Spleen (tissue), 11 donors: ENCODE results near the gene TP53. TPM values are rescaled to one million over a fixed set of nuclear protein-coding genes. Genes with fewer than 3 reads are reported as not detected.
A peak's percentile ranks its signal among the peaks of the same experiment; 100 is the strongest.

Experiments
- DNase-seq: peaks from one replicate; pipeline ENCODE4 v3.0.0-alpha.2; 2020
- H3K27ac ChIP-seq, 8 donors: fragments of 200-600 bp; sonication (generic) in 7 of 8; 1 replicate in 4 of 8; 2 replicates in 4 of 8; pipeline versions ENCODE4 v1.5.0 to v1.8.0; 2016 to 2021; ENCODE audit warnings: inconsistent platforms in 4 of 8, mild to moderate bottlenecking in 4 of 8, moderate library complexity in 1 of 8
- H3K27me3 ChIP-seq, 7 donors: fragments of 200-600 bp; sonication (generic) in 6 of 7; replicated peaks in 1 of 7; 1 replicate in 4 of 7; 2 replicates in 3 of 7; pipeline versions ENCODE4 v1.5.0 to v1.8.0; 2016 to 2021; ENCODE audit warnings: inconsistent platforms in 3 of 7, mild to moderate bottlenecking in 1 of 7
- H3K36me3 ChIP-seq, 6 donors: fragments of 200-600 bp; sonication (generic) in 5 of 6; 1 replicate in 4 of 6; 2 replicates in 2 of 6; pipeline versions ENCODE4 v1.5.0 to v1.8.0; 2016 to 2021; ENCODE audit warnings: inconsistent platforms in 2 of 6
- H3K4me1 ChIP-seq, 6 donors: fragments of 200-600 bp; sonication (generic) in 5 of 6; 1 replicate in 3 of 6; 2 replicates in 3 of 6; pipeline versions ENCODE4 v1.5.0 to v1.8.0; 2016 to 2021; ENCODE audit warnings: inconsistent platforms in 3 of 6
- H3K4me3 ChIP-seq, 8 donors: fragments of 200-600 bp; sonication (generic) in 7 of 8; 1 replicate in 4 of 8; 2 replicates in 4 of 8; pipeline versions ENCODE4 v1.5.0 to v1.8.0; 2016 to 2021; ENCODE audit warnings: inconsistent platforms in 4 of 8, mild to moderate bottlenecking in 4 of 8, moderate library complexity in 2 of 8
- H3K9me3 ChIP-seq, 8 donors: fragments of 200-600 bp; sonication (generic) in 7 of 8; 1 replicate in 4 of 8; 2 replicates in 4 of 8; pipeline versions ENCODE4 v1.5.0 to v1.8.0; 2016 to 2021; ENCODE audit warnings: inconsistent platforms in 4 of 8
- CTCF ChIP-seq, 11 experiments: fragments of 200-600 bp in 7 of 11; fragments of 450-650 bp in 4 of 11; sonication (generic) in 4 of 11; IDR thresholded peaks in 8 of 11; conservative IDR thresholded peaks in 3 of 11; 1 replicate in 7 of 11; 2 replicates in 4 of 11; pipeline versions ENCODE4 v1.4.0 to v1.8.0; 2016 to 2021; ENCODE audit warnings: antibody characterized with exemption in 11 of 11, inconsistent platforms in 4 of 11, mild to moderate bottlenecking in 1 of 11
- POLR2A ChIP-seq, 3 donors: fragments of 450-650 bp; IDR thresholded peaks; one replicate each; pipeline ENCODE4 v1.5.1; 2017; ENCODE audit warnings: antibody characterized with exemption in 3 of 3, mild to moderate bottlenecking in 1 of 3
- POLR2AphosphoS5 ChIP-seq, 3 donors: sonication (generic); formaldehyde crosslinking; IDR thresholded peaks; one replicate each; pipeline ENCODE4 v1.5.1; 2017; ENCODE audit warnings: antibody characterized with exemption in 3 of 3
- WGBS, 5 donors: extraction: QIAGEN DNeasy Blood & Tissue Kit in 3 of 5; methylation state at CpG; one replicate each; pipeline versions ENCODE4 v1.1.5 to v1.1.7; 2013 to 2018; 5-methylcytosine and 5-hydroxymethylcytosine counted together
- intact Hi-C: fragments of 100-400 bp; cut with DNase I; formaldehyde crosslinking; loops from one replicate; pipeline ENCODE4 v1.15.0; 2023; ENCODE audit warnings: low total_unique reads
- polyA plus RNA-seq, 3 donors: library from polyadenylated mRNA; stranded (reverse); fragments of 200-250 nt; gene quantifications; one replicate each; pipeline ENCODE4 v1.2.1, GENCODE V29; 2013
- total RNA-seq, 7 donors: library from RNA; depleted of rRNA in 3 of 7; stranded (reverse); fragments of >200 nt in 3 of 7; fragmentation: NEBNext Ultra II Directional in 4 of 7; extraction: Animal tissue kit (Norgen Biotek cat#: 25700) in 4 of 7; gene quantifications; one replicate each; pipeline versions ENCODE4 v1.1.0 to v1.2.1, GENCODE V29; 2016 to 2021
- donor health status: healthy with polysubstance abuse.
- donor health status: DM: no; HTN: no; CAD: no; lungs with moderate emphysema.
- donor health status: DM: no; HTN: no; CAD: no.
- donor health status: Bipolar disorder and iron deficiency.
- donor health status: healthy.
- donor health status: DM: no; HTN: no; CAD: no.
- donor health status: DM: yes; HTN: yes; CAD: no.

Gene TP53
- total and polyA plus RNA-seq, 10 donors: 33.6 to 83.9 (median 44.9) TPM

GRCh38 chr17:7676533-7676932 is 10.8 kb downstream of the TP53 start:
- H3K27ac ChIP-seq: no peak overlapping the region
- intact Hi-C loops: no loop called here
- 81 to 89% (median 82%) methylated on average over 3 to 5 of the region's 5 CpGs for WGBS, 5 donors
- DNase-seq: no peak
- H3K36me3 ChIP-seq: peaks cover 13 to 55% (median 48%) of the 10 kb centered on the region in 6 donors
- no peak overlapping the region for H3K4me3 ChIP-seq
- H3K27me3 ChIP-seq: no peaks in the 10 kb centered on the region
- TF ChIP-seq CTCF (IDR thresholded peaks at IDR 0.05 in 8 of 11, conservative IDR thresholded peaks at IDR 0.05 in 3 of 11): no peak
- TF ChIP-seq POLR2A (IDR thresholded peaks at IDR 0.05): no peak
- no peak for TF ChIP-seq POLR2AphosphoS5 (IDR thresholded peaks at IDR 0.05)
- peaks cover 0 to 4% (median 0%) of the 10 kb centered on the region in 6 donors for H3K4me1 ChIP-seq
- peaks cover 3 to 16% (median 10%) of the 10 kb centered on the region in 8 donors for H3K9me3 ChIP-seq

- no peak for DNase-seq
- intact Hi-C loops: no loop called here
- peaks cover 13 to 71% (median 64%) of the 10 kb centered on the region in 6 donors for H3K36me3 ChIP-seq
Observed at GRCh38 chr17:7674934-7675333, 12.4 kb downstream of the TP53 start.

GRCh38 chr17:7673239-7673638 is 14.1 kb downstream of the TP53 start:
- H3K27ac ChIP-seq: no peak overlapping the region
- DNase-seq: no peak
- H3K9me3 ChIP-seq: peaks cover 3 to 16% (median 10%) of the 10 kb centered on the region in 8 donors
- TF ChIP-seq POLR2A (IDR thresholded peaks at IDR 0.05) (no peak), CTCF (IDR thresholded peaks at IDR 0.05 in 8 of 11, conservative IDR thresholded peaks at IDR 0.05 in 3 of 11) (peak in 8 of 11 experiments; percentile 20 to 53 (median 36)), POLR2AphosphoS5 (IDR thresholded peaks at IDR 0.05) (no peak)
- H3K36me3 ChIP-seq: peaks cover 13 to 88% (median 81%) of the 10 kb centered on the region in 6 donors
- H3K4me3 ChIP-seq: no peak overlapping the region
- no peaks in the 10 kb centered on the region for H3K4me1 ChIP-seq
- H3K27me3 ChIP-seq: no peaks in the 10 kb centered on the region
- WGBS, 5 donors: 95 to 98% (median 96%) methylated on average over 2 of the region's 2 CpGs
- intact Hi-C loops: no loop called here

More at GRCh38 chr17:7674934-7675333, 12.4 kb downstream of the TP53 start:
- peaks cover 3 to 16% (median 10%) of the 10 kb centered on the region in 8 donors for H3K9me3 ChIP-seq
- H3K27ac ChIP-seq: no peak overlapping the region
- no peaks in the 10 kb centered on the region for H3K27me3 ChIP-seq
- TF ChIP-seq POLR2AphosphoS5 (IDR thresholded peaks at IDR 0.05) (peak in 1 of 3 donors; percentile 31), POLR2A (IDR thresholded peaks at IDR 0.05) (no peak)
- no peak overlapping the region for H3K4me3 ChIP-seq
- WGBS, 5 donors: 89 to 94% (median 90%) methylated on average over 14 of the region's 14 CpGs
- H3K4me1 ChIP-seq: no peaks in the 10 kb centered on the region

GRCh38 chr17:7668482-7668881 is 18.8 kb downstream of the TP53 start:
- intact Hi-C loops: no loop called here
- no peak overlapping the region for H3K4me3 ChIP-seq
- TF ChIP-seq POLR2A (IDR thresholded peaks at IDR 0.05) (no peak), POLR2AphosphoS5 (IDR thresholded peaks at IDR 0.05) (no peak), CTCF (IDR thresholded peaks at IDR 0.05 in 8 of 11, conservative IDR thresholded peaks at IDR 0.05 in 3 of 11) (no peak)
- H3K27ac ChIP-seq: no peak overlapping the region
- DNase-seq: no peak
- peaks cover 4 to 81% (median 72%) of the 10 kb centered on the region in 6 donors for H3K36me3 ChIP-seq
- H3K4me1 ChIP-seq: no peaks in the 10 kb centered on the region
- H3K9me3 ChIP-seq: peaks cover 2 to 6% (median 5%) of the 10 kb centered on the region in 8 donors
- WGBS, 5 donors: 91 to 98% (median 95%) methylated on average over 7 of the region's 7 CpGs
- H3K27me3 ChIP-seq: no peaks in the 10 kb centered on the region
